Upper lobe of left lung (tissue), 4 donors: ENCODE measurements around the gene ENTPD6.

Experiments used
- EP300 ChIP-seq, 4 donors: sonication (generic); formaldehyde crosslinking; IDR thresholded peaks; one replicate each; pipeline ENCODE4 v1.5.1; 2017; ENCODE audit warnings: antibody characterized with exemption in 4 of 4, control low read depth in 2 of 4
- POLR2A ChIP-seq, 4 donors: fragments of 450-650 bp; IDR thresholded peaks; one replicate each; pipeline ENCODE4 v1.5.1; 2016 to 2017; ENCODE audit warnings: antibody characterized with exemption in 4 of 4, mild to moderate bottlenecking in 2 of 4
- POLR2AphosphoS5 ChIP-seq, 2 donors: sonication (generic); formaldehyde crosslinking; IDR thresholded peaks; one replicate each; pipeline ENCODE4 v1.5.1; 2017; ENCODE audit warnings: antibody characterized with exemption in 2 of 2

DNA sequence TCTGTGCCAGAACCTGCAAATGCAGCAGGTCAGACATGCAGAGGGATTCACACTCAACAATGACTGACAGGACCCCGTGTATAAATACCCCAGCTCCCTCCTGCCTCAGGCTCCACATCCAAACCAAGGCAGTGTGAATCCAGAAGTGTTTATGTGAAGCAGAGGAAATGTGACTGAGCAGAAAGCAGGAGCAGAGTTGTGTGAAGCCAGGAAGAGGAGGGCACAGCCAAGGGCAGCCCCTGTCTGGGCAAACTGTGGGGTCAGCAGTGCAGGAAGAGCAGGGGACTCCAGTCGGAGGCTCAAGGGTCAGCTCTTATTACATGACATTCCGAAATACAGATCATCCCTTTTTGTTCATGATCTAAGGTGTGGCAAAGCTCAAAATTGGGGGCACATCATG lies 19.3 kb upstream of the ENTPD6 start:
- no peak for TF ChIP-seq POLR2AphosphoS5 (IDR thresholded peaks at IDR 0.05)
- TF ChIP-seq POLR2A (IDR thresholded peaks at IDR 0.05): no peak
- TF ChIP-seq EP300 (IDR thresholded peaks at IDR 0.05): no peak
